ENCODE results near the gene EFEMP2. TPM values are rescaled to one million over a fixed set of nuclear protein-coding genes. Genes with fewer than 3 reads are reported as not detected.
"Not testable (repeated sequence)": the region's sequence is repeated elsewhere in the genome, so short reads cannot be mapped to it uniquely, and the experiment has no call there.

EFEMP2 gene
- total and polyA plus RNA-seq, 10 of the 15 experiments (the other 5 are each of a cell fraction or from before 2014, with no cell fraction given), result 0.24 to 13.2 (median 1.3) TPM; not detected in 1

GRCh38 chr11:65892137-65892540 is 19.5 kb upstream of the EFEMP2 start:
- peak overlapping the region; percentile 90 for H3K27ac ChIP-seq (ENCODE audit: control insufficient read depth, insufficient read depth)
- FAIRE-seq; BruUV-seq (replicated peaks); in situ Hi-C loops (cut with MboI); H3K27me3 ChIP-seq (replicated peaks in 1 of 2; ENCODE audit: control insufficient read depth in 2 of 2, insufficient read depth in 2 of 2, low read length in 1 of 2); H3K9me3 ChIP-seq (replicated peaks; ENCODE audit: control insufficient read depth, insufficient read depth, low read length); DNase-seq (ENCODE audit: low read depth, low spot score); H2AFZ ChIP-seq (ENCODE audit: control insufficient read depth, low read depth, low read length); H4K20me1 ChIP-seq (ENCODE audit: control insufficient read depth, insufficient read depth); H3K36me3 ChIP-seq (ENCODE audit: control insufficient read depth in 2 of 2, insufficient read depth in 2 of 2, low read length in 1 of 2): not testable (repeated sequence)
- CTCF ChIA-PET, result interaction anchor here (0.6 to 9.2 kb wide), 14 partner anchors 7 to 181 kb away, joined by 3 to 146 read pairs (median 6); partner anchors contain the start of genes BANF1, CFL1, EIF1AD and FOSL1
- ATAC-seq, result peak; percentile 5; the same call in 1 of the 3 replicates
- H3K4me3 ChIP-seq, result peak overlapping the region; percentile 98
- TF ChIP-seq CREM (IDR thresholded peaks at IDR 0.05; ENCODE audit: low read depth) (0 out of 2 replicates have a peak, but pooled peaks have one; percentile 5), BHLHE40 (IDR thresholded peaks at IDR 0.05; ENCODE audit: borderline replicate concordance in 1 of 2, low read depth in 2 of 2, low read length in 1 of 2) (0 out of 4 replicates have a peak, but pooled peaks of 1 of the 2 experiments have one; percentile 2), NFYB (IDR thresholded peaks at IDR 0.05; ENCODE audit: insufficient read depth, low read depth, low read length) (0 out of 2 replicates have a peak, but pooled peaks have one; percentile 51), NBN (IDR thresholded peaks at IDR 0.05) (0 out of 2 replicates have a peak, but pooled peaks have one; percentile 3)
- H3K4me1 ChIP-seq (ENCODE audit: control insufficient read depth, insufficient read depth, low read length), result peaks cover 32% of the 10 kb centered on the region
- POLR2A ChIA-PET, result interaction anchor here (1.3 to 7.4 kb wide), 9 partner anchors 10 to 253 kb away, joined by 3 to 155 read pairs (median 14); partner anchors contain the start of genes CFL1, FOSL1, MUS81 and SART1
- H3K79me2 ChIP-seq (ENCODE audit: control insufficient read depth, insufficient read depth, low read length), result peaks cover 54% of the 10 kb centered on the region
- intact Hi-C loops (cut with micrococcal nuclease; ENCODE audit: unreplicated experiment), result loop anchor here (5.0 to 10.0 kb wide), 2 partner anchors 35 to 243 kb away; no protein-coding TSS in a partner anchor
- WGBS (ENCODE audit: insufficient coverage, insufficient replicate concordance, low lambda C conversion rate, missing lambda C conversion rate), result 8% methylated on average over 5 of the region's 5 CpGs
- H3K9ac ChIP-seq (ENCODE audit: control insufficient read depth, insufficient read depth, low read length), result peak overlapping the region; percentile 94
- H3K4me2 ChIP-seq (ENCODE audit: control insufficient read depth, insufficient read depth), result peak overlapping the region; percentile 99
- RAD21 ChIA-PET (ENCODE audit: unreplicated experiment), result interaction anchor here (2.3 to 8.0 kb wide), 5 partner anchors 9 to 70 kb away, joined by 7 to 76 read pairs (median 18); partner anchors contain the start of genes CFL1, FOSL1 and MUS81
- SMC1A ChIA-PET (ENCODE audit: uncharacterized antibody, unreplicated experiment), result interaction anchor here (1.1 to 6.7 kb wide), 4 partner anchors 10 to 97 kb away, joined by 3 to 52 read pairs (median 20); partner anchors contain the start of genes CFL1 and MUS81

Data from GM12878 (cell line).